Endothelial cell of umbilical vein (primary cell): ENCODE results near the gene FAM209A. TPM values are rescaled to one million over a fixed set of nuclear protein-coding genes. Genes with fewer than 3 reads are reported as not detected.

ENCODE experiments used
- BruUV-seq: library from RNA; stranded (reverse); fragments of 400-500 nt; replicated peaks from 2 replicates; lab custom pipeline; 2021; lab: Mats Ljungman, UMichigan
- CTCF ChIA-PET: fragments of 300-600, 350-600 bp; sonication (Branson Sonifier 250); formaldehyde crosslinking; loops from one replicate; lab custom pipeline; 2021; ENCODE audit warnings: antibody characterized with exemption, inconsistent platforms; lab: Charles Lee
- POLR2A ChIA-PET: fragments of 300-600, 350-600 bp; sonication (Branson Sonifier 250); formaldehyde crosslinking; loops from one replicate; lab custom pipeline; 2021; ENCODE audit warnings: antibody characterized with exemption, inconsistent platforms; lab: Charles Lee
- DNase-seq: peaks from one replicate; pipeline ENCODE4 v3.0.0-alpha.2; 2011; ENCODE audit warnings: low read depth, low spot score
- FAIRE-seq: peaks from 2 replicates; lab custom pipeline; 2011; peaks lifted over from hg19 to GRCh38; lab: Jason Lieb, UNC
- H2AFZ ChIP-seq: 2 replicates; pipeline ENCODE4 v1.6.0; 2012; ENCODE audit warnings: low read depth, low read length, control low read depth, inconsistent platforms
- H3K27ac ChIP-seq: 2 replicates; pipeline ENCODE4 v1.5.1; 2011; ENCODE audit warnings: low read depth, mild to moderate bottlenecking, control low read depth, low read length, moderate library complexity; ENCODE audit not compliant: insufficient read depth
- H3K27me3 ChIP-seq, 2 experiments: 2 replicates each; pipeline versions ENCODE4 v1.6.0 to v1.6.1; 2011; ENCODE audit warnings: low read length in 2 of 2, mixed read lengths in 1 of 2; ENCODE audit not compliant: control insufficient read depth in 2 of 2, insufficient read depth in 2 of 2
- H3K36me3 ChIP-seq, 2 experiments: 2 replicates in 1 of 2; 3 replicates in 1 of 2; pipeline ENCODE4 v1.5.1; 2011; ENCODE audit warnings: low read length in 2 of 2, mild to moderate bottlenecking in 1 of 2, moderate library complexity in 1 of 2; ENCODE audit not compliant: control insufficient read depth in 2 of 2, insufficient read depth in 2 of 2; ENCODE audit errors: extremely low read depth in 1 of 2
- H3K4me1 ChIP-seq: 3 replicates; pipeline ENCODE4 v1.5.1; 2011; ENCODE audit warnings: mild to moderate bottlenecking, low read length; ENCODE audit not compliant: control insufficient read depth, insufficient read depth; ENCODE audit errors: extremely low read depth
- H3K4me2 ChIP-seq: 2 replicates; pipeline ENCODE4 v1.6.1; 2011; ENCODE audit warnings: low read length, control low read depth, mixed read lengths; ENCODE audit not compliant: insufficient read depth
- H3K4me3 ChIP-seq, 3 experiments: fragments of 200-600 bp in 1 of 3; sonication (generic), shearing (Covaris generic) in 1 of 3; replicated peaks in 1 of 3; 2 replicates each; pipeline ENCODE4 v1.5.1; 2011 to 2016; ENCODE audit warnings: control low read depth in 3 of 3, low read length in 3 of 3, mild to moderate bottlenecking in 2 of 3, inconsistent platforms in 1 of 3, low read depth in 1 of 3, moderate library complexity in 1 of 3; ENCODE audit not compliant: insufficient read depth in 1 of 3
- H3K79me2 ChIP-seq: 2 replicates; pipeline ENCODE4 v1.6.0; 2012; ENCODE audit warnings: low read length, inconsistent platforms; ENCODE audit not compliant: control insufficient read depth, insufficient read depth
- H3K9ac ChIP-seq: replicated peaks from 2 replicates; pipeline ENCODE3; 2011; ENCODE audit warnings: low read length, control low read depth; ENCODE audit not compliant: insufficient read depth; ENCODE audit errors: extremely low read depth
- H3K9me1 ChIP-seq: replicated peaks from 3 replicates; pipeline ENCODE4 v1.6.0; 2011; ENCODE audit warnings: mild to moderate bottlenecking, low read length; ENCODE audit not compliant: control insufficient read depth, insufficient read depth; ENCODE audit errors: extremely low read depth
- H3K9me3 ChIP-seq: replicated peaks from 2 replicates; pipeline ENCODE4 v1.5.1; 2012; ENCODE audit warnings: low read length, inconsistent platforms; ENCODE audit not compliant: control insufficient read depth, insufficient read depth
- H4K20me1 ChIP-seq: replicated peaks from 2 replicates; pipeline ENCODE3; 2011; ENCODE audit warnings: mild to moderate bottlenecking, low read length; ENCODE audit not compliant: control insufficient read depth, insufficient read depth; ENCODE audit errors: extremely low read depth
- EZH2 ChIP-seq: IDR thresholded peaks from 2 replicates; pipeline ENCODE4 v1.6.1; 2012; ENCODE audit warnings: borderline replicate concordance, low read depth, mild to moderate bottlenecking, moderate library complexity, low read length, inconsistent platforms; ENCODE audit not compliant: severe bottlenecking
- FOS ChIP-seq: IDR thresholded peaks from 2 replicates; pipeline ENCODE4 v1.6.1; 2011; ENCODE audit warnings: mild to moderate bottlenecking, low read length, moderate library complexity, borderline replicate concordance; ENCODE audit not compliant: insufficient read depth
- GATA2 ChIP-seq: IDR thresholded peaks from 2 replicates; pipeline ENCODE4 v1.7.0; 2011; ENCODE audit warnings: low read depth, mild to moderate bottlenecking, moderate library complexity, mixed read lengths, low read length; ENCODE audit not compliant: insufficient read length, insufficient read depth
- JUN ChIP-seq: IDR thresholded peaks from 2 replicates; pipeline ENCODE4 v1.6.1; 2011; ENCODE audit warnings: borderline replicate concordance, low read depth; ENCODE audit not compliant: insufficient read length, insufficient read depth
- MYC ChIP-seq: IDR thresholded peaks from one replicate; pipeline ENCODE4 v1.6.1; 2011; ENCODE audit warnings: mild to moderate bottlenecking, low read depth, low read length
- POLR2A ChIP-seq: IDR thresholded peaks from 2 replicates; pipeline ENCODE4 v1.6.1; 2012; ENCODE audit warnings: low read depth, mild to moderate bottlenecking, control low read depth, low read length
- POLR2AphosphoS5 ChIP-seq: IDR thresholded peaks from 2 replicates; pipeline ENCODE4 v1.6.1; 2012; ENCODE audit warnings: low read depth, mild to moderate bottlenecking, control low read depth, low read length, moderate library complexity; ENCODE audit not compliant: insufficient read depth
- dilution Hi-C: fragments of 300-500 bp; cut with MboI; formaldehyde crosslinking; loops from one replicate; pipeline ENCODE4 v1.15.0; 2019; ENCODE audit warnings: low sequenced_read_pairs; ENCODE audit not compliant: extremely low pct_ligation_motif_present
- intact Hi-C: fragments of 100-400 bp; cut with micrococcal nuclease; formaldehyde crosslinking; loops from one replicate; pipeline ENCODE4 v1.10.0; 2022
- polyA plus RNA-seq, 4 experiments: library from polyadenylated mRNA; depleted of rRNA in 3 of 4; stranded (reverse) in 3 of 4; unstranded in 1 of 4; fragments of >200 nt; gene quantifications; 2 replicates each; pipeline versions ENCODE4 v1.2.1 to v1.2.3, GENCODE V29; 2011 to 2012; ENCODE audit warnings: missing spikeins in 1 of 4
- total RNA-seq: library from RNA; stranded (reverse); gene quantifications from 2 replicates; pipeline ENCODE4 v1.2.3, GENCODE V29; 2021
- TF ChIP-seq, protein P1 (sequence below): IDR thresholded peaks from 2 replicates; pipeline ENCODE4 v1.6.1; 2011; ENCODE audit not compliant: insufficient read depth, insufficient read length
- TF ChIP-seq, protein P2 (sequence below), 2 donors: IDR thresholded peaks; 1 replicate in 1 of 2; 2 replicates in 1 of 2; pipeline ENCODE4 v1.5.1; 2011; ENCODE audit warnings: low read length in 2 of 2, mild to moderate bottlenecking in 2 of 2, moderate library complexity in 2 of 2, control low read depth in 1 of 2, inconsistent platforms in 1 of 2, low read depth in 1 of 2; ENCODE audit not compliant: insufficient read depth in 1 of 2; ENCODE audit errors: extremely low read depth in 1 of 2

FAM209A gene
- total and polyA plus RNA-seq, 2 donors (not counting 3 experiments of a cell fraction or from before 2014, with no cell fraction given): 0.37 to 0.49 TPM

DNA sequence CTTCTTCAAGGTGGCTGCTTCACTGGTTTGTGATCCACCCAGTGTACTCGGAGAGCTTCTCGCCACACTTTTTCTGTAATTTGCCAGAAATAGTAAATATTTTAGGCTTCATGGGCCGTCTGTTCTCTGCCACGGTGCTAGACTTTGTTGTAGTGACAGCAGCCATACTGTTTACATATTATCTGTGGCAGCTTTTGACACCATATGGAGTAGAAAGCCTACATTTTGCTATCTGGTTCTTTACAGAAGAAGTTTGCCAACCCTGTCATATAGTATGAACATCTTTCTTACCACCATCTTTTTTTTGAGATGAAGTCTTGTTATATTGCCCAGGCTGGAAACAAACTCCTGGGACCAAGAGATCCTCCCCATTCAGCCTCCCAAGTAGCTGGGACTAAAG, 41.0 kb downstream of the FAM209A start:
- ChIA-PET CTCF (interaction anchor here (1.6 to 2.3 kb wide), 2 partner anchors 11 to 15 kb away, joined by 4 to 9 read pairs; no protein-coding TSS in a partner anchor), POLR2A (interaction anchor here (0.7 kb wide), 1 partner anchor 181 kb away, joined by 4 read pairs; no protein-coding TSS in a partner anchor)
- Histone ChIP-seq H3K4me2 (no peak overlapping the region), H3K27ac (no peak overlapping the region), H3K79me2 (no peaks in the 10 kb centered on the region), H3K9ac (no peak overlapping the region), H3K9me3 (no peaks in the 10 kb centered on the region), H3K27me3 (no peaks in the 10 kb centered on the region), H4K20me1 (no peaks in the 10 kb centered on the region), H2AFZ (no peak overlapping the region), H3K36me3 (no peaks in the 10 kb centered on the region), H3K4me3 (no peak overlapping the region), H3K9me1 (no peaks in the 10 kb centered on the region), H3K4me1 (no peaks in the 10 kb centered on the region)
- dilution Hi-C loops: no loop called here
- TF ChIP-seq, protein P1, sequence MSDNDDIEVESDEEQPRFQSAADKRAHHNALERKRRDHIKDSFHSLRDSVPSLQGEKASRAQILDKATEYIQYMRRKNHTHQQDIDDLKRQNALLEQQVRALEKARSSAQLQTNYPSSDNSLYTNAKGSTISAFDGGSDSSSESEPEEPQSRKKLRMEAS: no peak
- TF ChIP-seq JUN: no peak
- no peak for TF ChIP-seq EZH2
- no peak for TF ChIP-seq POLR2A
- TF ChIP-seq FOS: no peak
- TF ChIP-seq, protein P2, sequence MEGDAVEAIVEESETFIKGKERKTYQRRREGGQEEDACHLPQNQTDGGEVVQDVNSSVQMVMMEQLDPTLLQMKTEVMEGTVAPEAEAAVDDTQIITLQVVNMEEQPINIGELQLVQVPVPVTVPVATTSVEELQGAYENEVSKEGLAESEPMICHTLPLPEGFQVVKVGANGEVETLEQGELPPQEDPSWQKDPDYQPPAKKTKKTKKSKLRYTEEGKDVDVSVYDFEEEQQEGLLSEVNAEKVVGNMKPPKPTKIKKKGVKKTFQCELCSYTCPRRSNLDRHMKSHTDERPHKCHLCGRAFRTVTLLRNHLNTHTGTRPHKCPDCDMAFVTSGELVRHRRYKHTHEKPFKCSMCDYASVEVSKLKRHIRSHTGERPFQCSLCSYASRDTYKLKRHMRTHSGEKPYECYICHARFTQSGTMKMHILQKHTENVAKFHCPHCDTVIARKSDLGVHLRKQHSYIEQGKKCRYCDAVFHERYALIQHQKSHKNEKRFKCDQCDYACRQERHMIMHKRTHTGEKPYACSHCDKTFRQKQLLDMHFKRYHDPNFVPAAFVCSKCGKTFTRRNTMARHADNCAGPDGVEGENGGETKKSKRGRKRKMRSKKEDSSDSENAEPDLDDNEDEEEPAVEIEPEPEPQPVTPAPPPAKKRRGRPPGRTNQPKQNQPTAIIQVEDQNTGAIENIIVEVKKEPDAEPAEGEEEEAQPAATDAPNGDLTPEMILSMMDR (IDR thresholded peaks at IDR 0.05; ENCODE audit: extremely low read depth in 1 of 2, insufficient read depth in 1 of 2, low read depth in 1 of 2, low read length in 2 of 2): no peak
- TF ChIP-seq POLR2AphosphoS5: no peak
- TF ChIP-seq MYC: no peak
- TF ChIP-seq GATA2: no peak
- intact Hi-C loops: no loop called here
- no peak for FAIRE-seq
- no TSS peak for BruUV-seq
- no peak for DNase-seq
